A549 (cell line): ENCODE results near the gene FKBP1A.

Experiments
- CHD2 ChIP-seq: fragments of 150-350 bp; IDR thresholded peaks from 2 replicates; pipeline ENCODE4 v1.6.1; 2014; ENCODE audit warnings: low read length; ENCODE audit not compliant: partially characterized antibody
- EP300 ChIP-seq, 2 experiments: fragments of >200 bp; sonication (Bioruptor Twin); formaldehyde crosslinking; IDR thresholded peaks; 2 replicates in 1 of 2; 3 replicates in 1 of 2; pipeline ENCODE4 v1.6.1; 2016 to 2017
- ESRRA ChIP-seq: fragments of 150-350 bp; IDR thresholded peaks from 2 replicates; pipeline ENCODE4 v1.6.1; 2014; ENCODE audit warnings: mild to moderate bottlenecking, low read length, borderline replicate concordance
- HOXB5 ChIP-seq: fragments of 250-450 bp; sonication (Bioruptor Pico); IDR thresholded peaks from 2 replicates; pipeline ENCODE4 v1.5.0; 2020; ENCODE audit warnings: mild to moderate bottlenecking, moderate library complexity
- JUN ChIP-seq, 2 experiments: fragments of >200 bp; sonication (Bioruptor Twin); formaldehyde crosslinking; IDR thresholded peaks; 2 replicates in 1 of 2; 3 replicates in 1 of 2; pipeline ENCODE4 v1.6.1; 2016 to 2017
- KDM1A ChIP-seq: fragments of 200-600 bp; sonication (generic); IDR thresholded peaks from 2 replicates; pipeline ENCODE4 v1.6.1; 2016; ENCODE audit warnings: low read depth, mild to moderate bottlenecking
- POLR2A ChIP-seq: IDR thresholded peaks from 2 replicates; pipeline ENCODE4 v1.6.1; 2012; ENCODE audit warnings: mild to moderate bottlenecking, low read length
- TF ChIP-seq, protein P1 (sequence below): fragments of >200 bp; sonication (Bioruptor Twin); formaldehyde crosslinking; IDR thresholded peaks from 3 replicates; pipeline ENCODE4 v1.5.1; 2016
- TF ChIP-seq, protein P2 (sequence below): fragments of >200 bp; sonication (Bioruptor Twin); formaldehyde crosslinking; IDR thresholded peaks from 3 replicates; pipeline ENCODE4 v1.6.1; 2016
- TF ChIP-seq, protein P3 (sequence below): IDR thresholded peaks from 2 replicates; pipeline ENCODE4 v1.6.1; 2012
- TF ChIP-seq, protein P4 (sequence below): fragments of 150-350 bp; IDR thresholded peaks from 2 replicates; pipeline ENCODE4 v1.6.1; 2014; ENCODE audit warnings: low read depth, mild to moderate bottlenecking, low read length

DNA sequence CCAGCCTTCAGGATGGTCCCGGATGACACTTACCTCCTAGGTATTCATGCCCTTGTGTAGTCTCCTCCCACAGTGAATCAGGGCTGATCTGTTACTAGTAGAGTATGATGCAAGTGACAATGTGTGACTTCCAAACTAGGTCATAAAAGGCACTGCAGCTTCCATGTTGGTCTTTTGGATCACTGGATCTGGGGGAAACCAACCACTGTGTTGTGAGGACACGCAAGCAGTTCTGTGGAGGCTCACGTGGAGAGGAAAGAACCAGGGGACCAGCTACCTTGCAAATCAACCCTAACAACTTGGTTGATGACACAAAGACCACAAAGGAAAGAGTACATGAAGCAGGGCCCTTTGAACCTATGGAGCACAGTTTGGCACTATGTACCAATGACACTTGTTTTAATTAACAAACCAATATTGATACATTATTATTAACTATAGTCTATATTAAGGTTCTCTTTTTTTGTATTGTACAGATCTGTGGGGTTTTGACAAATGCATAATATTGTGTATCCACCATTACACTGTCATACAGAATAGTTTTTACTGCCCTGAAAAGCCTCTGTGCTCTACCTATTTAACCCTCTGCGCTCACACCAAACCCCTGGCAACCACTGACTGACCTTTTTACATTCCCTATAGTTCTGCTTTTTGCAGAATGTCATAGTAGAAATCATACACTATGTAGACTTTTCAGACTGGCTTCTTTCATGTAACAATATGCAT, 47.7 kb downstream of the FKBP1A start:
- TF ChIP-seq POLR2A (no peak), KDM1A (no peak), HOXB5 (CRISPR knock-in tag) (no peak), EP300 (IDR thresholded peaks at IDR 0.05) (no peak), CHD2 (no peak), ESRRA (no peak), JUN (IDR thresholded peaks at IDR 0.05) (no peak)
- TF ChIP-seq, protein P1, sequence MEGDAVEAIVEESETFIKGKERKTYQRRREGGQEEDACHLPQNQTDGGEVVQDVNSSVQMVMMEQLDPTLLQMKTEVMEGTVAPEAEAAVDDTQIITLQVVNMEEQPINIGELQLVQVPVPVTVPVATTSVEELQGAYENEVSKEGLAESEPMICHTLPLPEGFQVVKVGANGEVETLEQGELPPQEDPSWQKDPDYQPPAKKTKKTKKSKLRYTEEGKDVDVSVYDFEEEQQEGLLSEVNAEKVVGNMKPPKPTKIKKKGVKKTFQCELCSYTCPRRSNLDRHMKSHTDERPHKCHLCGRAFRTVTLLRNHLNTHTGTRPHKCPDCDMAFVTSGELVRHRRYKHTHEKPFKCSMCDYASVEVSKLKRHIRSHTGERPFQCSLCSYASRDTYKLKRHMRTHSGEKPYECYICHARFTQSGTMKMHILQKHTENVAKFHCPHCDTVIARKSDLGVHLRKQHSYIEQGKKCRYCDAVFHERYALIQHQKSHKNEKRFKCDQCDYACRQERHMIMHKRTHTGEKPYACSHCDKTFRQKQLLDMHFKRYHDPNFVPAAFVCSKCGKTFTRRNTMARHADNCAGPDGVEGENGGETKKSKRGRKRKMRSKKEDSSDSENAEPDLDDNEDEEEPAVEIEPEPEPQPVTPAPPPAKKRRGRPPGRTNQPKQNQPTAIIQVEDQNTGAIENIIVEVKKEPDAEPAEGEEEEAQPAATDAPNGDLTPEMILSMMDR, result no peak
- TF ChIP-seq, protein P2, sequence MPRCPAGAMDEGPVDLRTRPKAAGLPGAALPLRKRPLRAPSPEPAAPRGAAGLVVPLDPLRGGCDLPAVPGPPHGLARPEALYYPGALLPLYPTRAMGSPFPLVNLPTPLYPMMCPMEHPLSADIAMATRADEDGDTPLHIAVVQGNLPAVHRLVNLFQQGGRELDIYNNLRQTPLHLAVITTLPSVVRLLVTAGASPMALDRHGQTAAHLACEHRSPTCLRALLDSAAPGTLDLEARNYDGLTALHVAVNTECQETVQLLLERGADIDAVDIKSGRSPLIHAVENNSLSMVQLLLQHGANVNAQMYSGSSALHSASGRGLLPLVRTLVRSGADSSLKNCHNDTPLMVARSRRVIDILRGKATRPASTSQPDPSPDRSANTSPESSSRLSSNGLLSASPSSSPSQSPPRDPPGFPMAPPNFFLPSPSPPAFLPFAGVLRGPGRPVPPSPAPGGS, result no peak
- TF ChIP-seq, protein P3, sequence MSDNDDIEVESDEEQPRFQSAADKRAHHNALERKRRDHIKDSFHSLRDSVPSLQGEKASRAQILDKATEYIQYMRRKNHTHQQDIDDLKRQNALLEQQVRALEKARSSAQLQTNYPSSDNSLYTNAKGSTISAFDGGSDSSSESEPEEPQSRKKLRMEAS, result no peak
- TF ChIP-seq, protein P4, sequence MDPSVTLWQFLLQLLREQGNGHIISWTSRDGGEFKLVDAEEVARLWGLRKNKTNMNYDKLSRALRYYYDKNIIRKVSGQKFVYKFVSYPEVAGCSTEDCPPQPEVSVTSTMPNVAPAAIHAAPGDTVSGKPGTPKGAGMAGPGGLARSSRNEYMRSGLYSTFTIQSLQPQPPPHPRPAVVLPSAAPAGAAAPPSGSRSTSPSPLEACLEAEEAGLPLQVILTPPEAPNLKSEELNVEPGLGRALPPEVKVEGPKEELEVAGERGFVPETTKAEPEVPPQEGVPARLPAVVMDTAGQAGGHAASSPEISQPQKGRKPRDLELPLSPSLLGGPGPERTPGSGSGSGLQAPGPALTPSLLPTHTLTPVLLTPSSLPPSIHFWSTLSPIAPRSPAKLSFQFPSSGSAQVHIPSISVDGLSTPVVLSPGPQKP, result no peak
